PC-9 (cell line): Measurements from ENCODE around the gene SSUH2. TPM values are rescaled to one million over a fixed set of nuclear protein-coding genes. Genes with fewer than 3 reads are reported as not detected.

Experiments used
- BruUV-seq: library from RNA; stranded (reverse); fragments of 400-500 nt; replicated peaks from 2 replicates; lab custom pipeline; 2021; lab: Mats Ljungman, UMichigan
- CTCF ChIA-PET: fragments of 300-600 bp; sonication (Branson Sonifier 250); formaldehyde crosslinking; loops from one replicate; lab custom pipeline; 2022; ENCODE audit warnings: antibody characterized with exemption; lab: Charles Lee
- POLR2A ChIA-PET: fragments of 300-600 bp; sonication (Branson Sonifier 250); formaldehyde crosslinking; loops from one replicate; lab custom pipeline; 2022; ENCODE audit warnings: antibody characterized with exemption; ENCODE audit not compliant: unreplicated experiment; lab: Charles Lee
- DNase-seq, 2 experiments: peaks; one replicate each; pipeline versions ENCODE4 v3.0.0 to v3.0.0-alpha.2; 2015 to 2022; ENCODE audit warnings: mixed read lengths in 1 of 2
- H2AFZ ChIP-seq: fragments of 200-600 bp; sonication (generic); 2 replicates; pipeline ENCODE4 v1.8.1; 2017; ENCODE audit warnings: antibody characterized with exemption
- H3F3A ChIP-seq: fragments of 200-600 bp; sonication (generic); 2 replicates; pipeline ENCODE4 v1.8.1; 2017; ENCODE audit warnings: antibody characterized with exemption, mild to moderate bottlenecking, low read depth; ENCODE audit not compliant: insufficient read depth
- H3K27ac ChIP-seq: fragments of 200-600 bp; sonication (generic); 2 replicates; pipeline ENCODE4 v1.6.1; 2016; ENCODE audit warnings: mixed run types
- H3K27me3 ChIP-seq: fragments of 200-600 bp; sonication (generic); 2 replicates; pipeline ENCODE4 v1.6.1; 2016; ENCODE audit warnings: low read depth, mixed run types; ENCODE audit not compliant: insufficient read depth
- H3K36me3 ChIP-seq: fragments of 200-600 bp; sonication (generic); 2 replicates; pipeline ENCODE4 v1.6.1; 2016; ENCODE audit warnings: low read depth, mixed run types
- H3K4me1 ChIP-seq: fragments of 200-600 bp; sonication (generic); replicated peaks from 2 replicates; pipeline ENCODE4 v1.6.1; 2016; ENCODE audit warnings: mixed run types; ENCODE audit not compliant: insufficient read depth
- H3K4me2 ChIP-seq: fragments of 200-600 bp; sonication (generic); 2 replicates; pipeline ENCODE4 v1.6.1; 2017; ENCODE audit warnings: mixed run types
- H3K4me3 ChIP-seq: fragments of 200-600 bp; sonication (generic); 2 replicates; pipeline ENCODE4 v1.6.1; 2016; ENCODE audit warnings: mixed run types
- H3K79me2 ChIP-seq: fragments of 200-600 bp; sonication (generic); 2 replicates; pipeline ENCODE4 v1.6.1; 2017; ENCODE audit warnings: low read depth, mixed run types
- H3K9me2 ChIP-seq: fragments of 200-600 bp; sonication (generic); 2 replicates; pipeline ENCODE4 v1.8.1; 2017; ENCODE audit warnings: mild to moderate bottlenecking; ENCODE audit not compliant: insufficient read depth
- H3K9me3 ChIP-seq: fragments of 200-600 bp; sonication (generic); 2 replicates; pipeline ENCODE4 v1.8.1; 2016; ENCODE audit warnings: low read depth; ENCODE audit not compliant: insufficient read depth
- H4K20me1 ChIP-seq: fragments of 200-600 bp; sonication (generic); 2 replicates; pipeline ENCODE4 v1.8.1; 2017; ENCODE audit not compliant: insufficient read depth
- CTCF ChIP-seq: fragments of 200-600 bp; sonication (generic); conservative IDR thresholded peaks from 2 replicates; pipeline ENCODE4 v1.6.1; 2017; ENCODE audit warnings: mixed run types, antibody characterized with exemption, mild to moderate bottlenecking, moderate library complexity
- EZH2 ChIP-seq: fragments of 200-600 bp; sonication (generic); IDR thresholded peaks from 2 replicates; pipeline ENCODE4 v1.8.0; 2017; ENCODE audit warnings: antibody characterized with exemption, low read depth
- intact Hi-C: fragments of 100-400 bp; cut with micrococcal nuclease; formaldehyde crosslinking; loops from one replicate; pipeline ENCODE4 v1.10.0; 2022; ENCODE audit not compliant: unreplicated experiment
- total RNA-seq: library from RNA; stranded (reverse); gene quantifications from 2 replicates; pipeline ENCODE4 v1.2.3, GENCODE V29; 2021

The SSUH2 gene
- total RNA-seq, 1 experiment from 2014 or later: 1.6 TPM

- ChIA-PET POLR2A (no interaction called here), CTCF (no interaction called here)
- H3K79me2 ChIP-seq: no peaks in the 10 kb centered on the region
- H2AFZ ChIP-seq: no peak overlapping the region
- H3K36me3 ChIP-seq: no peaks in the 10 kb centered on the region
- no peak for DNase-seq
- no peak overlapping the region for H3K4me2 ChIP-seq
- no peak overlapping the region for H3K4me3 ChIP-seq
- intact Hi-C loops: no loop called here
- no peak overlapping the region for H3K27ac ChIP-seq
- no peaks in the 10 kb centered on the region for H3K9me3 ChIP-seq
- no peak for TF ChIP-seq EZH2
- no peak for TF ChIP-seq CTCF
- no peaks in the 10 kb centered on the region for H4K20me1 ChIP-seq
- H3K9me2 ChIP-seq: no peaks in the 10 kb centered on the region
- BruUV-seq: no TSS peak
- peaks cover 29% of the 10 kb centered on the region for H3K4me1 ChIP-seq
- no peaks in the 10 kb centered on the region for H3K27me3 ChIP-seq
- peaks cover 19% of the 10 kb centered on the region; the same call in 1 of the 2 replicates for H3F3A ChIP-seq
Observed at GRCh38 chr3:8662594-8662993, 18.0 kb upstream of the SSUH2 start.

- POLR2A ChIA-PET: interaction anchor here (0.6 kb wide), 1 partner anchor 419 kb away, joined by 3 read pairs; no protein-coding TSS in a partner anchor
Observed at GRCh38 chr3:8660175-8661118, 15.8 kb upstream of the SSUH2 start.

More at GRCh38 chr3:8660175-8661118, 15.8 kb upstream of the SSUH2 start:
- Histone ChIP-seq H3K4me3 (no peak overlapping the region), H3K27me3 (no peaks in the 10 kb centered on the region), H3K4me2 (no peak overlapping the region), H4K20me1 (no peaks in the 10 kb centered on the region), H2AFZ (no peak overlapping the region), H3K79me2 (no peaks in the 10 kb centered on the region), H3K9me2 (no peaks in the 10 kb centered on the region), H3K4me1 (peaks cover 34% of the 10 kb centered on the region), H3K36me3 (no peaks in the 10 kb centered on the region), H3F3A (peaks cover 21% of the 10 kb centered on the region; the same call in 1 of the 2 replicates), H3K9me3 (no peaks in the 10 kb centered on the region), H3K27ac (no peak overlapping the region)
- TF ChIP-seq EZH2 (no peak), CTCF (no peak)
- DNase-seq: no peak
- CTCF ChIA-PET: no interaction called here
- intact Hi-C loops: no loop called here
- no TSS peak for BruUV-seq
